Upper lobe of right lung (tissue), 1 donor: Measurements from ENCODE around the gene TUNAR. TPM values are rescaled to one million over a fixed set of nuclear protein-coding genes. Genes with fewer than 3 reads are reported as not detected.

Experiments
- ATAC-seq: fragments of 200-7000 bp; cut with Tn5 transposase; one replicate; pipeline ENCODE4 v1.9.1; 2020; ENCODE audit warnings: mild to moderate bottlenecking, moderate library complexity
- DNase-seq: peaks from one replicate; pipeline ENCODE4 v3.0.0-alpha.2; 2020
- H3K27ac ChIP-seq: fragments of 200-600 bp; one replicate; pipeline ENCODE4 v1.8.0; 2022
- H3K27me3 ChIP-seq: fragments of 200-600 bp; one replicate; pipeline ENCODE4 v1.8.0; 2022; ENCODE audit warnings: mild to moderate bottlenecking
- H3K36me3 ChIP-seq: fragments of 200-600 bp; one replicate; pipeline ENCODE4 v1.8.0; 2022
- H3K4me1 ChIP-seq: fragments of 200-600 bp; one replicate; pipeline ENCODE4 v1.8.0; 2022
- H3K4me3 ChIP-seq: fragments of 200-600 bp; one replicate; pipeline ENCODE4 v1.8.0; 2022; ENCODE audit warnings: mild to moderate bottlenecking
- H3K9me3 ChIP-seq: fragments of 200-600 bp; one replicate; pipeline ENCODE4 v1.8.0; 2022
- intact Hi-C: fragments of 100-400 bp; cut with DNase I; formaldehyde crosslinking; loops from one replicate; pipeline ENCODE4 v1.11.0; 2022
- total RNA-seq: library from RNA; stranded (reverse); fragmentation: NEBNext Ultra II Directional; extraction: Animal tissue kit (Norgen Biotek cat#: 25700); gene quantifications from one replicate; pipeline ENCODE4 v1.2.1, GENCODE V29; 2021
- TF ChIP-seq, protein P1 (sequence below): fragments of 200-600 bp; IDR thresholded peaks from one replicate; pipeline ENCODE4 v1.8.0; 2022; ENCODE audit warnings: antibody characterized with exemption
- donor health status: DM: no; HTN: yes; CAD: no; lungs with severe emphysema.

The TUNAR gene
- total RNA-seq, 1 donor from 2014 or later: not detected

DNA sequence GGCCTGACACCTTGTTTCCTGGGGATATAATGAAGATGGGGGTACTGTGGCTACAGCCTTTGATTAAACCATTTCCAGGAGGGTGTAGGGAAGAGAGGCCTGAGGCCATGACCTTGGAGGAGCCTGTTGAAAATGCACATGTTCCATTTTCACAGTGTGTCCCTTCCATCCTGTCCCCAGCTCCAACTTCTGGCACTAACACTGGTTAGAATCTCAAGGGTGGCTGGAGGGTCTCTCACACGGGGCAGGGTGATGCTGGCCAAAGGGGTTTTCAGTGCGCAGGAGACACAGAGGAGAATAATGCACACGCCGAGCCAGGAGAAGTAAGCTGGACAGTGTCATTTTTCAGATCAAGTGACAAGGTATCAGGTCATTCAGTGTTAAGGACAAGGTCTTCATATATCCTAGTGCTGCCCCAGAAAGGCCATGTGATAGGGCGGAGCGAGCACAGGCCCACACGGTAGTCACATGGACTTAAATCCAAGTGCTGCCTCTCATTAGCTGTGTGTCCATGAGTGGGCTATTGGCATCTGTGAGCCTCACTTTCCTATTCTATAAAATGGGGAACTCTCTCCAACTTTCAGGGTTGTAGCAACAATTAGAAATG, 36.4 kb upstream of the TUNAR start:
- Histone ChIP-seq H3K4me3 (no peak overlapping the region), H3K9me3 (no peaks in the 10 kb centered on the region), H3K27ac (no peak overlapping the region), H3K4me1 (no peaks in the 10 kb centered on the region), H3K27me3 (no peaks in the 10 kb centered on the region), H3K36me3 (no peaks in the 10 kb centered on the region)
- intact Hi-C loops: no loop called here
- TF ChIP-seq, protein P1, sequence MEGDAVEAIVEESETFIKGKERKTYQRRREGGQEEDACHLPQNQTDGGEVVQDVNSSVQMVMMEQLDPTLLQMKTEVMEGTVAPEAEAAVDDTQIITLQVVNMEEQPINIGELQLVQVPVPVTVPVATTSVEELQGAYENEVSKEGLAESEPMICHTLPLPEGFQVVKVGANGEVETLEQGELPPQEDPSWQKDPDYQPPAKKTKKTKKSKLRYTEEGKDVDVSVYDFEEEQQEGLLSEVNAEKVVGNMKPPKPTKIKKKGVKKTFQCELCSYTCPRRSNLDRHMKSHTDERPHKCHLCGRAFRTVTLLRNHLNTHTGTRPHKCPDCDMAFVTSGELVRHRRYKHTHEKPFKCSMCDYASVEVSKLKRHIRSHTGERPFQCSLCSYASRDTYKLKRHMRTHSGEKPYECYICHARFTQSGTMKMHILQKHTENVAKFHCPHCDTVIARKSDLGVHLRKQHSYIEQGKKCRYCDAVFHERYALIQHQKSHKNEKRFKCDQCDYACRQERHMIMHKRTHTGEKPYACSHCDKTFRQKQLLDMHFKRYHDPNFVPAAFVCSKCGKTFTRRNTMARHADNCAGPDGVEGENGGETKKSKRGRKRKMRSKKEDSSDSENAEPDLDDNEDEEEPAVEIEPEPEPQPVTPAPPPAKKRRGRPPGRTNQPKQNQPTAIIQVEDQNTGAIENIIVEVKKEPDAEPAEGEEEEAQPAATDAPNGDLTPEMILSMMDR: no peak
- ATAC-seq (no peak), DNase-seq (no peak)

DNA sequence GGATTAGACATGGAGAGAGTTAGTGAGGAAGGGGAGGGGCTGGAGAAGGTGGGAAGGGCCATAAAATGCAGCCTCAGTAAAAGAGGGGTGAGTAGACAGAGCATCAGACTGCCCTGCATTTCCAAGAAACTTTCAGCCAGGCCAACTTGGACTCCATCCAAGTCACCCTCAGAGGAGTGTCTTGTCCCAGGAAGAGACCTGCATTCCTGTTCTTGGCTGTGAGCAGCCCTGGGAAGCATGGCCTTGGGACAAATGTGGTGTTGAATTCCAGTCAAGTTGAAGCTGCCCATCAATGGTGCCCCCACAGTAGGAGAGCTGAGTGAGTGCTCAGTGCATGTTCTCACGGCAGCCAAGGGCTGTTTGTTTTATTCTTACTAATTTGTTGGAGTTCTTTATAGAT, 35.0 kb upstream of the TUNAR start:
- intact Hi-C loops: no loop called here

DNA sequence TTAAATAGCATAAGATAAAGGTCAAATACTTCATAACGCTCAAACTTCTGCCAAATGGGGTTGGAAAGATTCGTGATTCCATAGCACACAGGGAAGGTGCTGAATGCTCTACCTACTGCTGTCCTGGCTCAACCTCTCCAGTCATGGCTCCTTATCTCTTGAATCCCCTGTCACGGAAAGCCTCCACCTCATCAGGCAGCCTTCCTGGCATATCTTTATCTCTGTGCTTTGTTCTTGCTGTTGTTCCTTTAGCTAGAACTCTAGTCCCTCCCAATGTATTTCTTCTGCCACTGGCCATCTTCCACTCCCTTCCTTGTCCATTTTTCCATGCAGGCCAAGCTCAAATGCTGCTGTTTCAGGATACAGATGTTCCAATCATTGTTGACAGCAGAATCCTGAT, 26.9 kb upstream of the TUNAR start:
- Histone ChIP-seq H3K4me3 (no peak overlapping the region), H3K27me3 (peaks cover 9% of the 10 kb centered on the region), H3K36me3 (no peaks in the 10 kb centered on the region), H3K4me1 (no peaks in the 10 kb centered on the region), H3K27ac (no peak overlapping the region), H3K9me3 (no peaks in the 10 kb centered on the region)
- DNase-seq (no peak), ATAC-seq (no peak)
- intact Hi-C loops: no loop called here
- TF ChIP-seq, protein P1: no peak

More for the DNA sequence above, 35.0 kb upstream of the TUNAR start:
- Histone ChIP-seq H3K36me3 (no peaks in the 10 kb centered on the region), H3K27me3 (no peaks in the 10 kb centered on the region), H3K4me3 (no peak overlapping the region), H3K4me1 (no peaks in the 10 kb centered on the region), H3K27ac (no peak overlapping the region), H3K9me3 (no peaks in the 10 kb centered on the region)
- ATAC-seq (no peak), DNase-seq (no peak)
- TF ChIP-seq, protein P1: no peak

DNA sequence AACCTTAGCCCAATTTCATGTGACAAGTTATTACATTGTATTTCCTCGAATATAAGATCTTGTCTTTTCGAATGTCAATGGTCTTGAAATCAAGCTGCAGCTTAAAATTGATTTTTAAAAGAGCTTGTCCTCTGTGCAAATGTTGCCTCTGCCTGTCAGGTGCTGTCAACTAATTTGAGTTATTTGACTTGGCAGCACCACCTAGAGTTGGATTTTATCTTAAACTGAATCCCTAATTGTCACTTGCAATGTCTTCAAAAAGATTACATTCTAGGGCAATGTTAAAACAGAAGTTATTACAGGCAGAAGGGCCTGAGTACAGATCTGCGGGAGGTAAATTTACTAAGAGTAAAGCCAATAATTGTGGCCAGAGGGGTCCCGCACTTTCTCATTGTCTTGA, 26.2 kb upstream of the TUNAR start:
- Histone ChIP-seq H3K36me3 (no peaks in the 10 kb centered on the region), H3K4me1 (no peaks in the 10 kb centered on the region), H3K27me3 (peaks cover 9% of the 10 kb centered on the region), H3K27ac (no peak overlapping the region), H3K9me3 (no peaks in the 10 kb centered on the region), H3K4me3 (no peak overlapping the region)
- ATAC-seq (no peak), DNase-seq (no peak)
- TF ChIP-seq, protein P1: no peak
- intact Hi-C loops: no loop called here

DNA sequence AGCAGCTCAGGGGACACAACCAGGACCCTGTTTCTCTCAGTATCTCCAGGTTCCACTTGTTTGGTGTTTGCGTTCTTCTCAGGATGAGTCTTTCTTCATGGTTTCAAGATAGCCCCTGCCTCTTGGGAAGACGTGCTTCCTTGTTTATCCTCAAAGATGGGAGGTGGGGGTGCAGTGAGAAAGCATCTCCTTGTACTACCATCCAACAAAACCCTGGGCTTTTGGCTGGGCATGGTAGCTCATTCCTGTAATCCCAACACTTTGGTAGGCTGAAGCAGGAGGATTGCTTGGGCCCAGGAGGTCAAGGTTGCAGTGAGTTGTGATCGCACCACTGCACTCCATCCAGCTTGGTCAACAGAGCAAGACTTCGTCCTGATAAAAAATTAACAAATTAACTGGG, 21.0 kb upstream of the TUNAR start:
- intact Hi-C loops: no loop called here
- Histone ChIP-seq H3K27ac (no peak overlapping the region), H3K4me3 (no peak overlapping the region), H3K4me1 (no peaks in the 10 kb centered on the region), H3K9me3 (no peaks in the 10 kb centered on the region), H3K27me3 (no peaks in the 10 kb centered on the region), H3K36me3 (no peaks in the 10 kb centered on the region)
- DNase-seq: no peak
- no peak for ATAC-seq
- TF ChIP-seq, protein P1: no peak

DNA sequence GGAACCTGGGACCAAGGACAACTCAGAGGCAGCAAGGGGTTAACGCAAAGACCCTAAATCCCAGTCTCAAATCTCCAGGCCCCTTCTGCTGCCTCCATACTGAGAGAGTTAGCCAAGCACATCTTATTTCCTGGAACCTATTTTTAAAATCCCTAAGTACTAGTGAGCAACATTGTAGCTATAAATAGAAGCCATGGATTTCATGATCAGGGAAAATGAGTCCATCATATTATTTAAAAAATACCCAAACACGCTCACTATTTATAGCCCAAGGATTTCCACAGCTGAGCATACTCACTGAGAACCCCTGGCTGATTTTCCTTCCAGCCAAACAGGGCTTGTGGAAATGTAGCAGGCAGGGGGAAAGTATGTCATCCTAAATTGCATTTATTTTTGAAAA, 19.4 kb upstream of the TUNAR start:
- Histone ChIP-seq H3K27me3 (no peaks in the 10 kb centered on the region), H3K36me3 (no peaks in the 10 kb centered on the region), H3K9me3 (no peaks in the 10 kb centered on the region), H3K4me3 (no peak overlapping the region), H3K4me1 (no peaks in the 10 kb centered on the region), H3K27ac (no peak overlapping the region)
- ATAC-seq (no peak), DNase-seq (no peak)
- intact Hi-C loops: no loop called here
- TF ChIP-seq, protein P1: no peak
